KMS-11 (cell line): ENCODE measurements around the gene PCSK5.

Experiments used
- H2AFZ ChIP-seq: fragments of 200-600 bp; sonication (generic); 2 replicates; pipeline ENCODE4 v1.6.1; 2016; ENCODE audit warnings: antibody characterized with exemption, mixed run types, low read depth
- H3K27ac ChIP-seq: fragments of 200-600 bp; sonication (generic); 2 replicates; pipeline ENCODE4 v1.6.1; 2016; ENCODE audit warnings: mild to moderate bottlenecking, mixed run types
- H3K27me3 ChIP-seq: fragments of 200-600 bp; sonication (generic); 2 replicates; pipeline ENCODE4 v1.6.1; 2017; ENCODE audit warnings: mild to moderate bottlenecking, low read depth, mixed run types, moderate library complexity; ENCODE audit not compliant: insufficient read depth
- H3K36me3 ChIP-seq: fragments of 200-600 bp; sonication (generic); 2 replicates; pipeline ENCODE4 v1.6.1; 2017; ENCODE audit warnings: mild to moderate bottlenecking, mixed run types; ENCODE audit not compliant: insufficient read depth
- H3K4me1 ChIP-seq: fragments of 200-600 bp; sonication (generic); 2 replicates; pipeline ENCODE4 v1.6.1; 2016; ENCODE audit warnings: mild to moderate bottlenecking, low read depth, mixed run types; ENCODE audit not compliant: poor library complexity, severe bottlenecking
- H3K4me2 ChIP-seq: fragments of 200-600 bp; sonication (generic); 2 replicates; pipeline ENCODE4 v1.7.0; 2016; ENCODE audit warnings: mild to moderate bottlenecking, mixed run types
- H3K4me3 ChIP-seq: fragments of 200-600 bp; sonication (generic); IDR thresholded peaks from 2 replicates; pipeline ENCODE4 v1.6.1; 2017; ENCODE audit warnings: low read depth, low read length, mixed read lengths; ENCODE audit not compliant: insufficient read depth
- H3K79me2 ChIP-seq: fragments of 200-600 bp; sonication (generic); 2 replicates; pipeline ENCODE4 v1.6.1; 2016; ENCODE audit warnings: low read depth, mixed run types; ENCODE audit not compliant: insufficient read depth
- H3K9ac ChIP-seq: fragments of 200-600 bp; sonication (generic); 2 replicates; pipeline ENCODE4 v1.6.1; 2016; ENCODE audit warnings: mild to moderate bottlenecking, mixed run types
- H4K20me1 ChIP-seq: fragments of 200-600 bp; sonication (generic); 2 replicates; pipeline ENCODE4 v1.6.1; 2016; ENCODE audit warnings: mild to moderate bottlenecking, mixed run types; ENCODE audit not compliant: insufficient read depth
- TF ChIP-seq, protein P1 (sequence below): fragments of 200-600 bp; sonication (generic); conservative IDR thresholded peaks from 2 replicates; pipeline ENCODE4 v1.6.1; 2017; ENCODE audit warnings: low read depth, mild to moderate bottlenecking, antibody characterized with exemption, low read length, moderate library complexity, mixed read lengths

Gene PCSK5

DNA sequence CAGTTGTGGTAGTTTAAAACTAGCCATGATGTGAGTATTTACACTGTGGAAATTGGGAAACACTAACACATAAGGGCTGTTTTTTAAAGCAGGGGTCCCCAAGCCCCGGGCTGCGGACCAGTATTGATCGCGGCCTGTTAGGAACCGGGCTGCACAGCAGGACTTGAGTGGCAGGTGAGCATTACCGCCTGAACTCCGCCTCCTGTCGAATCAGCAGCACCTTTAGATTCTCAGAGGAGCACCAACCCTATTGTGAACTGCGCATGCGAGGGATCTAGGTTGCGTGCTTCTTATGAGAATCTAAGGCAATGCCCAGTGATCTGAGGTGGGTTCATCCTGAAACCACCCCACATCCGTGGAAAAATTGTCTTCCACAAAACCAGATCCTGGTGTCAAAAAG is 127.8 kb downstream of the PCSK5 start:
- Histone ChIP-seq H3K9ac (no peak overlapping the region), H3K27me3 (no peaks in the 10 kb centered on the region), H3K4me2 (no peak overlapping the region), H2AFZ (no peak overlapping the region), H3K4me3 (no peak overlapping the region), H3K36me3 (no peaks in the 10 kb centered on the region), H4K20me1 (no peaks in the 10 kb centered on the region), H3K27ac (no peak overlapping the region), H3K79me2 (no peaks in the 10 kb centered on the region), H3K4me1 (peaks cover under 1% of the 10 kb centered on the region)
- TF ChIP-seq, protein P1, sequence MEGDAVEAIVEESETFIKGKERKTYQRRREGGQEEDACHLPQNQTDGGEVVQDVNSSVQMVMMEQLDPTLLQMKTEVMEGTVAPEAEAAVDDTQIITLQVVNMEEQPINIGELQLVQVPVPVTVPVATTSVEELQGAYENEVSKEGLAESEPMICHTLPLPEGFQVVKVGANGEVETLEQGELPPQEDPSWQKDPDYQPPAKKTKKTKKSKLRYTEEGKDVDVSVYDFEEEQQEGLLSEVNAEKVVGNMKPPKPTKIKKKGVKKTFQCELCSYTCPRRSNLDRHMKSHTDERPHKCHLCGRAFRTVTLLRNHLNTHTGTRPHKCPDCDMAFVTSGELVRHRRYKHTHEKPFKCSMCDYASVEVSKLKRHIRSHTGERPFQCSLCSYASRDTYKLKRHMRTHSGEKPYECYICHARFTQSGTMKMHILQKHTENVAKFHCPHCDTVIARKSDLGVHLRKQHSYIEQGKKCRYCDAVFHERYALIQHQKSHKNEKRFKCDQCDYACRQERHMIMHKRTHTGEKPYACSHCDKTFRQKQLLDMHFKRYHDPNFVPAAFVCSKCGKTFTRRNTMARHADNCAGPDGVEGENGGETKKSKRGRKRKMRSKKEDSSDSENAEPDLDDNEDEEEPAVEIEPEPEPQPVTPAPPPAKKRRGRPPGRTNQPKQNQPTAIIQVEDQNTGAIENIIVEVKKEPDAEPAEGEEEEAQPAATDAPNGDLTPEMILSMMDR = no peak

DNA sequence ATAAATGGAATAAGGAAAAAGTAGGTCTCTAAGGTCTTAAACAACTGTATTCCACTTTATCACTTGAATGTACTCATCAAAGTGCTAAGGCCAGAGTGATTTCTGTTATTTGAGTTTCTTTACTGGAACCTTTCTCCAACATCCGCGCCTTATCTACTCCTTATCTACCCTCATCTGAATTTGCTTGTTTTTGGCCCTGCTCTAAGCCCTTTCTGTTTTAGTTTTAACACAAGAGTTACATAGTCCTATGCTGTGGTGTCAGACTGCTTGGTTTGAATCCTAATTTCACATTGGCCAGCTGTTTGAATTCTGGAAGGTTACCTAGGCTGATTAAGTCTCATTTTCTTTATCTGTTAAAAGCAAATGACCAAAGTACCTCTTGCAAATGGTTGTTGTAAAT is 128.3 kb downstream of the PCSK5 start:
- no peak overlapping the region for H3K9ac ChIP-seq
- H3K4me1 ChIP-seq = peaks cover 6% of the 10 kb centered on the region
- no peak overlapping the region for H2AFZ ChIP-seq
- no peaks in the 10 kb centered on the region for H3K27me3 ChIP-seq
- H4K20me1 ChIP-seq = no peaks in the 10 kb centered on the region
- no peaks in the 10 kb centered on the region for H3K79me2 ChIP-seq
- TF ChIP-seq, protein P1 = no peak
- no peaks in the 10 kb centered on the region for H3K36me3 ChIP-seq
- no peak overlapping the region for H3K4me3 ChIP-seq
- no peak overlapping the region for H3K4me2 ChIP-seq
- H3K27ac ChIP-seq = no peak overlapping the region

DNA sequence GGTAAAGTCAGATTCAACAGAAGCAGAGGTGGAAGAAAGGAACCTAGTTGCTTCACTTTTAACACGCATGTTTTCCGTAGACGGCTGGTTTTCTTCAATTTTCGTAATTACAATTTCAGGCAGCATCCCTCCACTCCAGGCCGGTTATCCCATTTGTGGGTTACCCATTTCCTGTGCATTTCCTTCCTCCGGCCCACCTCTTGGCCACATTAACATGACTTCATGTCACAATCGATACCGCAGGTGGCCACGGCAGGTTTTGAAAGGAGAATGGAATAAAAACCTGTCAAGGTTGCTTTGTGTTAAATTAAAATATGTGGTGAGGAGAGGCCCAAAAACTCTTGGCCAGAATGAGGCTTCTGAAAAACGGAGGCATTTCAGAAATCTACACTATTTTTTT is 130.2 kb downstream of the PCSK5 start:
- H3K79me2 ChIP-seq = no peaks in the 10 kb centered on the region
- H3K27ac ChIP-seq = no peak overlapping the region
- H3K4me1 ChIP-seq = peaks cover 19% of the 10 kb centered on the region
- H4K20me1 ChIP-seq = no peaks in the 10 kb centered on the region
- H3K4me2 ChIP-seq = no peak overlapping the region
- no peaks in the 10 kb centered on the region for H3K36me3 ChIP-seq
- H3K4me3 ChIP-seq = no peak overlapping the region
- no peak overlapping the region for H3K9ac ChIP-seq
- TF ChIP-seq, protein P1 = no peak
- no peaks in the 10 kb centered on the region for H3K27me3 ChIP-seq
- no peak overlapping the region for H2AFZ ChIP-seq

DNA sequence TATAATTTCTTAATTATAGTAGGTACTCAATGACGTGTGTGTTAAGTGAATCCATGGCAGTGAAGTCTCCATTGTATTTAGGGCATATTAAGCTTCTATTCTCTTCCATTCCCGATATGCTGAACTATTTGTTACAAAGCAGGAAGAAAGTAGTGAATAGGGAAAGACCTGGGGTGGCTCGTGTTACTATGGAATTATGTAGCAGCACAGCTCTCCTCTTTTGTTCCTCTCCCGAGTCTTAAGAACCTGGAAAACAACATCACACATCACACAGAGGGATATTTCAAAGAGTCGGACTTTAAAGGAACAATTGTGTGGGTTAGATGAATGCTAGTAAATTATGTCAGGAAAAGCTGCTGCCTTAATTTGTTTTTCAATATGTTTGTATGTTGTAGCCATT is 131.8 kb downstream of the PCSK5 start:
- Histone ChIP-seq H2AFZ (no peak overlapping the region), H3K9ac (no peak overlapping the region), H4K20me1 (no peaks in the 10 kb centered on the region), H3K4me3 (no peak overlapping the region), H3K79me2 (no peaks in the 10 kb centered on the region), H3K36me3 (no peaks in the 10 kb centered on the region), H3K27me3 (no peaks in the 10 kb centered on the region), H3K4me2 (no peak overlapping the region), H3K27ac (no peak overlapping the region), H3K4me1 (peaks cover 25% of the 10 kb centered on the region)
- TF ChIP-seq, protein P1 = no peak
